ENCODE measurements around the gene ZNF512B. TPM values are rescaled to one million over a fixed set of nuclear protein-coding genes. Genes with fewer than 3 reads are reported as not detected.
A peak's percentile ranks its signal among the peaks of the same experiment; 100 is the strongest.
"Not testable (repeated sequence)": the region's sequence is repeated elsewhere in the genome, so short reads cannot be mapped to it uniquely, and the experiment has no call there.

The ZNF512B gene
- polyA plus RNA-seq, 6 donors from 2014 or later, result 0.16 to 0.69 (median 0.60) TPM; not detected in 1

GRCh38 chr20:64000906-64001305, 31.2 kb upstream of the ZNF512B start:
- Mint-ChIP-seq H3K36me3 (peaks cover 7 to 22% of the 10 kb centered on the region in 2 donors), H3K27me3 (no peaks in the 10 kb centered on the region), H3K9me3 (no peaks in the 10 kb centered on the region), H3K4me3 (no peak overlapping the region), H3K27ac (peak overlapping the region in 2 of 6 donors; percentile 21 to 56), H3K4me1 (peaks cover 0 to 16% (median 7%) of the 10 kb centered on the region in 3 donors)
- DNase-seq, result no peak
- ATAC-seq (ENCODE audit: low read depth in 2 of 2), result no peak

- peak overlapping the region in 7 of 8 donors; percentile 35 to 95 (median 90) for H3K4me3 Mint-ChIP-seq
- H3K27me3 Mint-ChIP-seq, result no peaks in the 10 kb centered on the region
- DNase-seq (no peak), ATAC-seq (ENCODE audit: low read depth in 2 of 2) (no peak)
- H3K27ac Mint-ChIP-seq, result peak overlapping the region in 2 of 6 donors; percentile 49 to 78
- peaks cover 5 to 20% of the 10 kb centered on the region in 2 donors for H3K36me3 Mint-ChIP-seq
- peaks cover 36 to 46% (median 43%) of the 10 kb centered on the region in 3 donors for H3K4me1 Mint-ChIP-seq
- H3K9me3 Mint-ChIP-seq, result no peaks in the 10 kb centered on the region
Observed at GRCh38 chr20:63982937-63983336, 13.2 kb upstream of the ZNF512B start.

GRCh38 chr20:63980806-63981728, 11.3 kb upstream of the ZNF512B start, which contains the start of gene PRPF6:
Gene PRPF6, plus strand, starts transcription at chr20:63981132. Its CDS starts 114 bp downstream, at chr20:63981246.
- Mint-ChIP-seq H3K4me1 (peaks cover 48 to 54% (median 52%) of the 10 kb centered on the region in 3 donors), H3K27ac (peak within 1 kb of the TSS; percentile 90 to 96 (median 94)), H3K27me3 (no peaks in the 10 kb centered on the region), H3K36me3 (peaks cover 5 to 26% of the 10 kb centered on the region in 2 donors), H3K4me3 (peak within 1 kb of the TSS; percentile 90 to 96 (median 94)), H3K9me3 (no peaks in the 10 kb centered on the region)
- ATAC-seq (ENCODE audit: low read depth in 2 of 2), result peak; percentile 69 to 75
- DNase-seq, result peak; percentile 93

- ATAC-seq (ENCODE audit: low read depth in 2 of 2), result peak; percentile 6 to 16
Observed at GRCh38 chr20:63980317-63980805, 10.6 kb upstream of the ZNF512B start.

GRCh38 chr20:63979557-63980316, 10.0 kb upstream of the ZNF512B start, which contains the start of gene SAMD10:
Gene SAMD10, minus strand, starts transcription at chr20:63979642. Its CDS starts 175 bp downstream, at chr20:63979467.
- ATAC-seq (ENCODE audit: low read depth in 2 of 2) (peak; percentile 53 to 56), DNase-seq (peak; percentile 66)
- H3K4me3 Mint-ChIP-seq, result peak within 1 kb of the TSS; percentile 90 to 96 (median 94)
- peaks cover 50 to 58% (median 54%) of the 10 kb centered on the region in 3 donors for H3K4me1 Mint-ChIP-seq
- peak within 1 kb of the TSS; percentile 90 to 96 (median 94) for H3K27ac Mint-ChIP-seq
- no peaks in the 10 kb centered on the region for H3K27me3 Mint-ChIP-seq
- H3K36me3 Mint-ChIP-seq, result peaks cover 4 to 28% of the 10 kb centered on the region in 2 donors
- H3K9me3 Mint-ChIP-seq, result no peaks in the 10 kb centered on the region

More at GRCh38 chr20:63980317-63980805, 10.6 kb upstream of the ZNF512B start:
- peaks cover 51 to 58% (median 52%) of the 10 kb centered on the region in 3 donors for H3K4me1 Mint-ChIP-seq
- H3K27me3 Mint-ChIP-seq, result no peaks in the 10 kb centered on the region
- H3K27ac Mint-ChIP-seq, result peak overlapping the region; percentile 88 to 96 (median 94)
- H3K9me3 Mint-ChIP-seq, result no peaks in the 10 kb centered on the region
- H3K4me3 Mint-ChIP-seq, result peak overlapping the region; percentile 90 to 96 (median 94)
- no peak for DNase-seq
- H3K36me3 Mint-ChIP-seq, result peaks cover 5 to 31% of the 10 kb centered on the region in 2 donors

- no peak for DNase-seq
- Mint-ChIP-seq H3K27ac (peak overlapping the region in 2 of 6 donors; percentile 73 to 90), H3K4me3 (peak overlapping the region; percentile 80 to 93 (median 88)), H3K27me3 (no peaks in the 10 kb centered on the region), H3K36me3 (peaks cover 0 to 24% of the 10 kb centered on the region in 2 donors), H3K4me1 (peaks cover 46 to 59% (median 50%) of the 10 kb centered on the region in 3 donors), H3K9me3 (no peaks in the 10 kb centered on the region)
- ATAC-seq (ENCODE audit: low read depth in 2 of 2), result no peak
Observed at GRCh38 chr20:63979229-63979556, 9.5 kb upstream of the ZNF512B start.

- peaks cover 0 to 30% of the 10 kb centered on the region in 2 donors for H3K36me3 Mint-ChIP-seq
- H3K4me1 Mint-ChIP-seq, result peaks cover 51 to 65% (median 53%) of the 10 kb centered on the region in 3 donors
Observed at GRCh38 chr20:63978319-63979228, 8.8 kb upstream of the ZNF512B start.

GRCh38 chr20:63977739-63978276, 8.1 kb upstream of the ZNF512B start:
- no peak for ATAC-seq (ENCODE audit: low read depth in 2 of 2)
- Mint-ChIP-seq H3K9me3 (no peaks in the 10 kb centered on the region), H3K36me3 (peaks cover 0 to 26% of the 10 kb centered on the region in 2 donors), H3K27ac (peak overlapping the region in 4 of 6 donors; percentile 4 to 73 (median 46)), H3K4me3 (peak overlapping the region; percentile 80 to 93 (median 88)), H3K27me3 (no peaks in the 10 kb centered on the region), H3K4me1 (peaks cover 52 to 65% (median 54%) of the 10 kb centered on the region in 3 donors)
- no peak for DNase-seq

More at GRCh38 chr20:63978319-63979228, 8.8 kb upstream of the ZNF512B start:
- peak overlapping the region; percentile 69 to 94 (median 80) for H3K27ac Mint-ChIP-seq
- ATAC-seq (ENCODE audit: low read depth in 2 of 2), result peak; percentile 13 to 26
- H3K9me3 Mint-ChIP-seq, result no peaks in the 10 kb centered on the region
- peak; percentile 56 for DNase-seq
- H3K27me3 Mint-ChIP-seq, result no peaks in the 10 kb centered on the region
- H3K4me3 Mint-ChIP-seq, result peak overlapping the region; percentile 80 to 93 (median 88)

- peak overlapping the region in 3 of 6 donors; percentile 12 to 65 (median 41) for H3K27ac Mint-ChIP-seq
- ATAC-seq (ENCODE audit: low read depth in 2 of 2) (no peak), DNase-seq (no peak)
- H3K27me3 Mint-ChIP-seq, result no peaks in the 10 kb centered on the region
- peak overlapping the region in 5 of 8 donors; percentile 53 to 93 (median 89) for H3K4me3 Mint-ChIP-seq
- H3K36me3 Mint-ChIP-seq, result peaks cover 0 to 19% of the 10 kb centered on the region in 2 donors
- no peaks in the 10 kb centered on the region for H3K9me3 Mint-ChIP-seq
- peaks cover 47 to 58% (median 50%) of the 10 kb centered on the region in 3 donors for H3K4me1 Mint-ChIP-seq
Observed at GRCh38 chr20:63976980-63977738, 7.4 kb upstream of the ZNF512B start.

- Mint-ChIP-seq H3K36me3 (peaks cover 0 to 18% of the 10 kb centered on the region in 2 donors), H3K4me1 (peaks cover 42 to 53% (median 46%) of the 10 kb centered on the region in 3 donors), H3K4me3 (peak overlapping the region in 4 of 8 donors; percentile 4 to 87 (median 53)), H3K27ac (peak overlapping the region in 2 of 6 donors; percentile 17 to 41)
- H3K9me3 Mint-ChIP-seq; H3K27me3 Mint-ChIP-seq; DNase-seq; ATAC-seq (ENCODE audit: low read depth in 2 of 2): not testable (repeated sequence)
Observed at GRCh38 chr20:63976511-63976910, 6.8 kb upstream of the ZNF512B start.

All from naive B cell (primary cell).